Erythroblast (primary cell): Measurements from ENCODE around the gene TNS1.

Experiments
- GATA1 ChIP-seq: IDR thresholded peaks from 2 replicates; pipeline ENCODE4 v1.6.1; 2011; ENCODE audit warnings: low read depth, mild to moderate bottlenecking, control low read depth, low read length, moderate library complexity
- POLR2A ChIP-seq: IDR thresholded peaks from 2 replicates; pipeline ENCODE4 v1.6.1; 2011; ENCODE audit warnings: mild to moderate bottlenecking, low read length

DNA sequence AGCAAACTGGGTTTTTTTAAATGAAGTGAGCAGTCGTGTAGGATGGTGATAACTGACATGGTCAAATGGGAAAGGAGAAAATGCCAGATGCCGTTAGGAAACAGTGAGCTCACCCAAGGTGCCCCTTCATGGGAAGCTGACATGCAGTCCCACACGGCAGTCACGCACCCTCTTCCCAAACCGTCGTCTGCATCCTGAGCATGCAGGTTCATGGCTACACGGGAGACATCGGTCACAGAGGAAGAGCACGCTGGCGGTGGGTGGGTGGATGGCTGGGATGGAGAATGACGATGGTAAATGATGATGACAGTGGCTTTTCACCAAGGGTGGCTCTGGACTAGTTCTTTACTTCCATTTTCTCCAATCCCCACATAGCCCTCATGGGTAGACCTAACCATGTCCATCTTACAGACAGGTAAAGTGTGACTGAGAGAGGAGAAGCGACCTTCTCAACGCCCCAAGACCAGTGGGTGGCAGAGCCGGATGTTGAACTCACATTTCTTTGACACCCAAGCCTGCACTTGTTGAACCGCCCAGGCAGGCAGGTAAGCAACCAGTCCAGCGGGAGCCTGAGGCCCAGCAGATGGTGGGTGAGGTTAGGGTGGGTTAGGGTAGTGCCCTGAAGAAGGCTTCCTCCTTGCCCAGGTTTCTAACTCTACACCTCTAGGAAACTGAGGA is 44.5 kb downstream of the TNS1 start:
- TF ChIP-seq POLR2A: no peak
- no peak for TF ChIP-seq GATA1
